ENCODE data around the gene TMEM63A.

GRCh38 chr1:225824533-225824941 lies 57.6 kb downstream of the TMEM63A start:
- no peak for TF ChIP-seq POLR2A (IDR thresholded peaks at IDR 0.05)
- TF ChIP-seq EP300 (IDR thresholded peaks at IDR 0.05; ENCODE audit: low read depth), result no peak
- no peak for TF ChIP-seq CTCF (IDR thresholded peaks at IDR 0.05)
- no peak for TF ChIP-seq POLR2AphosphoS5 (IDR thresholded peaks at IDR 0.05)

Measured in transverse colon (tissue), 4 donors.